Measurements from ENCODE around the gene CARD19.
A peak's percentile ranks its signal among the peaks of the same experiment; 100 is the strongest.

CARD19 gene

DNA sequence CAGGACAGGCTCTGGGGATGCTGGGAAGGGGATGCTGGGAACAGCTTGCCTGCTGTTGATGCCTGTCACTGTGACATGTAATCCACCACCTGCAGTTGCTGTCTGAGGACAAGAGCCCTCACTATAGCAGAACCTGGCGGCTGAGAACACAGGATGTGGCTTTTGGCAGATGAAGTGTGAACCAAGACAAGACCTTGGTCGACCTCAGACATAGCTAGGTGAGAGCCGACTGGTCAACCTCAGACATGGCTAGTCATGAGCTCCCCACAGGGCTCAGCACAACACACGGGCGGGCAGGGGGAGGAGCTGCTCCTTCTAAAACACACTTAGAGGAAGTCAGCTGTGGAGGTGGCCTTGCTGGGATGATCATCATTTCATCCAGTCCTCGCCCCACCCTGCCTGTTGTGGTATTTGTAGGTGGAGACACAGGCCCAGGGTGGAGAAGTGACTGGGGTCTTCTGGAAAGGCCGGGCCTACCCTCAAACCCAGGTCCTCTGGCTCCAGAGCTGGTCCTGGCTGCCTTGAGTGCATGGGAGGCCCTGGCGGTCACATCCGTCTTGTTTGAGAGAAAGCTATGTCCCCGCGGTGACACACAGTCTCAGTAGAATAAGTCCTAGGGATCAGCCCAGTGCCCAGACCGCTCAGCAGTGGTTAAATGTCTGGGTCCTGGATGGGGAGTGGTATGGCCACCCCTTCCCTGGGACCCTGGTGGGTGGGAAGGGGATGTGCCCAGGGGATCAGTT lies 31.5 kb upstream of the CARD19 start:
- DNase-seq (ENCODE audit: low spot score), result no peak

DNA sequence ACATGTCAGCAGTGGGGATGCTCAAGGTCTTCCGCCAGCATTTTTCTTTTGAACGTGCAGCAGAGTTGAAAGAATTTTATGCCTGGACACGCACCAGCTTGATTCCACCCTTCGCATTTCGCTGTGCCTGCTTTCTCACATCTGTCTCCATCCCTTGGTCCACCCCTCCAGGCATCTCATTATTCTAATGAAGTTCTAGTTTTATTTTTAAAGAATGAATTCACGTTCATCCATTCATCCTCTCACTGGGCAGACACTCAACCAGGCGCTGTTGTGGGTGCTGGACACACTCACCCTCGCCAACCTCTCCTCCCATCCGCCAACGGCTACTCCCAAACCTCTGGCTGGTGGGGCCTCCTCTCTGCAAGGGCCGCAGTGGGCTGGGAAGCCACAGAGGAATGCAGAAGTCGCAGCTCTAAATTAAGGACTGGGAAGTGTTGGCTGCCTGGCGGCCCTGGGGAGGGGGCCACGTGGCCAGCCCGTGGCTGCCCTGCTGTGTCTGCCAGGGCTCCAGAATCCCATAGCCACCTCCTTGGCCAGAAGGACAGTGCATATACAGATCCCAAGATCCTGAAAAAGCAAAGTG lies 30.8 kb upstream of the CARD19 start:
- DNase-seq (ENCODE audit: low spot score), result no peak

DNA sequence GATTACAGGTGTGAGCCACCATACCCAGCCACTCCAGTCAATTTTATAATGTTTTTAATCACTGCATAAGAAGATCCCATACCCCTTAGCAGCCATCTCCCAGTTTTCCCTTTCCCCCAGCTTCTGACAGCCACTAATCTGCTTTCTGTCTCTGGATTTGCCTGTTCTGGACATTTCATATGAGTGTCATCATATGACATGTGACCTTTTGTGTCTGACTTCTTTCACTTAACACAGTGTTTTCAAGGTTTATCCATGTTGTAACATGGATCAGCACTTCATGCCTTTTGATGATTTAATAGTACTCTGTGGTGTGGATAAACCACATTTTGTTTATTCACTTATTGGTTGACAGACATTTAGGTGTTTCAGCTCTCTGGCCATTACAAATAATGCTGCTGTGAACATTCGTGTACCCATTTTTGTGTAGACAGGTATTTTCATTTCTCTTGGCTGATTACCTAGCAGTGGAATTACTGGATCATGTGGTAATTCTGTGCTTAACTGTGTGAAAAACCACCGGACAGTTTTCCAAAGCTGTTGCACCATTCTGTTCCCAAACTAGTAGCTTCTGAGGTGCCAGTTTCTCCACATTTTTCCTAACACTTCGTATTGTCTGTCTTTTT lies 28.9 kb upstream of the CARD19 start:
- DNase-seq (ENCODE audit: low spot score), result no peak

DNA sequence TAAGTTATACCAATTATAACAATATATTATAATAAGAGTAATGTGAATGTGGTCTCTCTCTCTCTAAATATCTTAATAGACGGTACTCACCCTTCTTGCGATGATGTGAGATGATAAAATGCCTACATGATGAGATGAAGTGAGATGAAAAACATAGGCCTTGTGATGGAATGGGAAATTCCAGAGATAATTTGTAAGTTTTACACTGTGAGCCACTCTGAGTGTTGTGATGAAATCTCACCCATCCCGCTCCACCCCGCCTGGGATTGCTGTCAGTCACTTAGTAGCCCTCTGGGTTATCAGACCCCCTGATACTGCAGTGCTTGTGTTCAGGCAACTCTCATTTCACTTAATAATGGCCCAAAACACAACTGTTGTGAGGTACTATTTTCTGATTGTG lies 27.1 kb upstream of the CARD19 start:
- no peak for DNase-seq (ENCODE audit: low spot score)

DNA sequence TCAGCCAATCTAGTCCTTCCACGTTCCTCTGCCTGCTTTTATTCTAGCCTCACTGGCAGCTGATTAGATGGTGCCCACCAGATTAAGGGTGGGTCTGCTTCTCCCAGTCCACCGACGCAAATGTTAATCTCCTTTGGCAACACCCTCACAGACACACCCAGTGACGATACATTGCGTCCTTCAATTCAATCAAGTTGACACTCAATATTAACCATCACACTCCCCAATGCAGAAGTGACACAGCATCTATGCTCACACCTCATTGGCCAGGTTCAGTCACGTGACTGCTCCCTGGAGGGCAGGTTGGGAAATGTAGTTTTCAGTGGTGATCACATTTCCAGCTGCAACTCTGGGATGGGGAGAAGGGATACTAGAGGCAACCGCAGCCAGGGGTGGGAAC lies 24.6 kb upstream of the CARD19 start:
- DNase-seq (ENCODE audit: low spot score), result peak; percentile 88

DNA sequence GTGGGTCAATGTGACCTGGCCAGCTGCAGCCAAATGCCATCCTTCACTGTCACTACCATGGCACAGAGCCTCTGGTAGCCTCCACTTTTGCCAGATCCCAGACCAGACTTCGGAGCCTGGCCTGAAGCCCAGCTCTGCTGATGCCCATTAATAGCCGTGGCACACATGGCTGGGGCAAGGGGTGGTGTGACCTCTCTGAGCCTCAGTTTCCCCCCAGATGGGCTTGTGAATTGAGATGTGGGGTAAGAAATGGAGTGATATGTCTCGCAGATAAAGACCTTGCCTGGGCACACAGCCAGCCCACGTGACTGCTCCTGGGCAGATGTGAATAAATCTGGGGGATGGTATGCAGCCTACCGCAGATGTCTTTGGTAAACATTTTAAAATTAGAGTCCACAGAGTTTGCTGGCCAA lies 23.6 kb upstream of the CARD19 start:
- DNase-seq (ENCODE audit: low spot score), result peak; percentile 27

DNA sequence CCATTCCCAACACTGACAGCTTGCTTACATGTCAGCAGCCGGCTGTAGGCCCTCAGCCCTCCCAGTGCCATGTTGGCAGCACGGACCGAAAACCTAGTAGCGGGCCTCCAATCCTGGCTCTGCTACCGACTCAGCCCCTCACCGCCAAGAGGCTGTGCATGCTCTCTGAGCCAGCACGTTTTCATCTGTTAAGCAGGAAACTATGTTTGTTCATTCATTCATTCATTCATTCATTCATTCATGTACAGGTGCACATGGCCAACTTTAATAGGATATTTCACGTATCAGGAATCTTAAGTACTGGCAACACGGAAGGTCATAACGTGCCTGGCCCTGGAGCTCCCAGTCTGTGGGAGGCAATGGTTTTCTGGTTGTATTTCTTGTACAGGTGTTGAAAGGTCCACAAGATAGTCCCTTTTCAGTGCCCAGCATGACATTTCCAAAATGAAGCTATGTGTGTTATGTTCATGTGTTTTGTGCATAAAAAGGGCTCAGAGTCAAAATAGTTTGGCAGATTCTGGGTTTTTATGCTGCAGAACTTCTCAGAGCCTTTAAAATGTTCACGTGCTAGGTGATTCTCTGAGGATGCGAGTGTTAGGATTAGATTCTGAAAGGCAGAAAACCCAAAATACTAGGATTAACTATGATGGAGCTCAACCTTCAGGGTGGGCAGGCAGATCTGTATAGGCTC lies 19.8 kb upstream of the CARD19 start:
- no peak for DNase-seq (ENCODE audit: low spot score)

DNA sequence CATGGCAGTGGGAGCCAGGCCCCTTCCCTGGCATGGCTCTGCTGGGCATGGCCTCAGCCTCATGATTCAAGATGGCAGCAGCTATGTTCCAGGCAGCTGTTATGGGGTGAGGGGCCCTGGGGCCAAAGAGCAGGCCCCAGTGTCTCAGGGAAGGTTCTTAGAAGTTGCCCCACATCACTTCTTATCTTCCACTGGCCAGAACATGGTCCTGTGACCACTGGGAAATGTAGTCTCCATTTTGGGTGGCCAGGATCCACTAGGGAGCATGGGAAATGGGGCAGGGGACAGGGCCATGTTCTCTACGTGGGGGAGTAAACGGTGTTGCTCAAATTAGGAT lies 19.3 kb upstream of the CARD19 start:
- no peak for DNase-seq (ENCODE audit: low spot score)

DNA sequence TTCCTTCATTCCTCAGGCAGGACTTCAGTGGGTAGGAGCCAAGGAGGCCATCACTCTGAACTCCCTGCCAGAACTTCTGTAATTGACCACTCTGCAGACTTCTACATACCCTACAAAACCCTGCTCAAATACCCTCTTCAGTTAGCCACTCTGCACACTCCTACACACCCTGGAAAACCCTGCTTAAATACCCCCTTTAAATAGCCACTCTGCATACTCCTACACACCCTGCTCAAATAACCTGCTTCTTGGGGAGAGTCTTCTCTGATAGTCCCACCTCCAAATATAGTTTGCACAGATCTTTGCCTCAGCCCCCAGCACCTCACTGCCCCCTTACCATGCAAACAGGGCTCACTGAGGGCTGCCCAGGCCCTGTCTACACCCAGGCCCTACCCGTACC lies 18.6 kb upstream of the CARD19 start:
- no peak for DNase-seq (ENCODE audit: low spot score)

DNA sequence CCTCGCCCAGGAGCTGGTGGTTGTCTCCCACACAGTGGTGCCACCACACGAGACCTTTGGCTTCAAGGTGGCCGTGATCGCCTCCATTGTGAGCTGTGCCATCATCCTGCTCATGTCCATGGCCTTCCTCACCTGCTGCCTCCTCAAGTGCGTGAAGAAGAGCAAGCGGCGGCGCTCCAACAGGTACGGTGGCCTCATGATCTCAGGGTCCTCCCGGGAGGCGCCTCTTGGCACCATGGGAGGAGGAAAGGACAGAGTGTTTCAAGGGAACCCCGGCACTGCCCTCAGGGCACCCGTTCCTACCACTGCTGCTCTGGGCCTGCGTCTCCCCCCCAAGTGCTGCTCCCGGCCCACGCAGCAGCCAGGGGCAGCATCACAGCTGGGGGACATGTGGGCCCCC lies 18.2 kb upstream of the CARD19 start:
- no peak for DNase-seq (ENCODE audit: low spot score)

DNA sequence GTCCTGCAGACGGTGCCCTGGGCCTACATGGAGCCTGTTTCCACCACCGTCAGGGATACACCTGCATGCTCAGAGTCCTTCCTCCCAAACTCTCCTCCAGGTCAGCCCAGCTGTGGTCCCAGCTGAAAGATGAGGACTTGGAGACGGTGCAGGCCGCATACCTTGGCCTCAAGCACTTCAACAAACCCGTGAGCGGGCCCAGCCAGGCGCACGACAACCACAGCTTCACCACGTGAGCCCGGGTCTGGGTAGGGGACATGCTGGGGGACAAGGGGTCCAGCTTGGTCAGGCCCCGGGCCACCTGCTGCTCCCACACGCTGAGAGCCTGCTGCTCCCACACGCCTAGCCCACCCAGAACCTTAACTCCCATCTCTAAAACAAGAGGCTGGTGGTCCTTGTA lies 16.6 kb upstream of the CARD19 start:
- no peak for DNase-seq (ENCODE audit: low spot score)

DNA sequence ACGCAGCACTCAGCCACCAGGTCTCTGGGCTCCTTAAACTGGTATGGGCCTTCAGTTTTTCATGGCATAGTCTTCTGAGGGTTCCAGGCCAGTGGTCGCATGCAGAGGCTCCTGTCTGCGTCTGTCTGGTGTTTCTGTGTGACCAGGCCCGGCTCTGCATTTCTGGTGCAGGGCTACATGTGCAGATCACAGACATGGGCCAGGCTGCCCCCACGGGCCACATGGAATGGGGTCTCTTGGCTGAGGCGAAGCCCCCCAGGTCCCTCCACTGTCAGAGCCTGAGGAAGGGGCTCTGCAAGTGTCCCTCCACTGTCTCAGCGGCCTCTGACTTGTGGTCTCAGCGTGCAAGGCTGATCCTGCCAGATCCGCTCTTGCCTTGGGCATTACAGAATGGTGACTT lies 15.6 kb upstream of the CARD19 start:
- no peak for DNase-seq (ENCODE audit: low spot score)

DNA sequence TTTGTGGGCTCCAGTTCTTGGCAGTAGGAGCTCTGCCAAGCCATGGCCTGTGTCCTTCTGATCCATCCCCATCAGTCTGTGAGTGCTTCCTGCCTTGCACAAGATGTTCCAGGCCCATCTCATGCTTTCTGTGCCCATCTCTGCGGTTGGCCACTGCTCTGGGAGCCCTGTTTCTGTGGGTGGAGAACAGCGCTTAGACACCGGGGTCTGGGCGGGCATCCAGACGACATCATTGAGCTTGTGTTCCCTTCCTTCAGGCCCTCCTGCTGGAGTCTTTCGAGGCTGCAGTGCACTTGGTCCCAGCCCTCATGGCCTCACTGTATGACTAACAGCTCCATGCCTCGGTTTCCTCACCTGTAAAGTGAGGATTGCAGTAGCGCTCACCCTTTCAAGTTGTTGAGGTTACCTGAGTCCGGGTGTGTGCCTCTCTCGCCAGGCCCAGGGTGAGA lies 14.9 kb upstream of the CARD19 start:
- DNase-seq (ENCODE audit: low spot score), result no peak

DNA sequence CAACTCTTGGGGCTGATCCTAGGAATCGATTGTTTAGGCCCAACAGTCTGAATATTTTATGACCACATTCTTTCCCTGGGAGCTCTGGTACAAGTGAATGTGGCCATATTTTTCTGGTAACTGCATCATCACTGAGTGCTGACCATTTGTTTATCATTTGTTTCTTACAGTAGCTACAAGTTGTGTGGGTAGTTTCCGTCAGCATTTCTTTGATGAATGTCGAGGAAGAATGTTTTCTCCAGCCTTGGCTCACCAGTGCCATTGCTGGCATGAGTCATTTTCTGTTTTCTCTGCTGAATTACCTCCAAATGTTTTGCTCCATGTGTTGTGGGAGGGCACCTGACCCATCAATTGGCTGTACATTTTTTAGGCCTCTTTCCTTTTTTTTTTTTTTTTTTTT lies 14.1 kb upstream of the CARD19 start:
- no peak for DNase-seq (ENCODE audit: low spot score)

DNA sequence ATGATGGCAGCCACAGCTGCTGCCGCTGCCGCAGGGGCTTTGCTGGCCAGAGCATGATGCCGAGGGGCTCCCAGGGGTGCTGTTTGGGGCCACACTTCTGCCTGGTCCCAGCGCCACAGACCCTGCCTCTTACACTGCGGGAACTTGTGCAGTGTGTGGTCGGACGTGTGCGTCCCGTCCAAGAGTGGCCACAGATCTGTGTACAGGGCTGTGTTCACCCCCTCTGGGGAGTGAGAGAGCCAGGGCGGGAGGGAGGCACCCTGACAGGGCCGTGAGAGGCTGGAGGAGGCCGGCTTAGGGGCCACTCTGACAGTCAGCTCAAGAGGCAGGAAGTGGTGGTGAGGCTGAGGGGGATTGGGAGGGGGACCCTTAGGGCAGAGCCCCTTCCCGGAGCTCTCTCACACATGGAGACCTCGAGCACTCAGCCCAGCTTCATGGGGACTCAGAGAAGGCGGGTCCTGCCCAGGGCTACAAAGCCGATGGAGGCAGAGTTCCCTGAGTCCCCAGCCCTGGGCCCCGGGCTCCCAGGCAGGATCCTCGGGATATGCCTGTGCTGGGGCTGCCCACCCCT lies 13.1 kb upstream of the CARD19 start:
- no peak for DNase-seq (ENCODE audit: low spot score)

DNA sequence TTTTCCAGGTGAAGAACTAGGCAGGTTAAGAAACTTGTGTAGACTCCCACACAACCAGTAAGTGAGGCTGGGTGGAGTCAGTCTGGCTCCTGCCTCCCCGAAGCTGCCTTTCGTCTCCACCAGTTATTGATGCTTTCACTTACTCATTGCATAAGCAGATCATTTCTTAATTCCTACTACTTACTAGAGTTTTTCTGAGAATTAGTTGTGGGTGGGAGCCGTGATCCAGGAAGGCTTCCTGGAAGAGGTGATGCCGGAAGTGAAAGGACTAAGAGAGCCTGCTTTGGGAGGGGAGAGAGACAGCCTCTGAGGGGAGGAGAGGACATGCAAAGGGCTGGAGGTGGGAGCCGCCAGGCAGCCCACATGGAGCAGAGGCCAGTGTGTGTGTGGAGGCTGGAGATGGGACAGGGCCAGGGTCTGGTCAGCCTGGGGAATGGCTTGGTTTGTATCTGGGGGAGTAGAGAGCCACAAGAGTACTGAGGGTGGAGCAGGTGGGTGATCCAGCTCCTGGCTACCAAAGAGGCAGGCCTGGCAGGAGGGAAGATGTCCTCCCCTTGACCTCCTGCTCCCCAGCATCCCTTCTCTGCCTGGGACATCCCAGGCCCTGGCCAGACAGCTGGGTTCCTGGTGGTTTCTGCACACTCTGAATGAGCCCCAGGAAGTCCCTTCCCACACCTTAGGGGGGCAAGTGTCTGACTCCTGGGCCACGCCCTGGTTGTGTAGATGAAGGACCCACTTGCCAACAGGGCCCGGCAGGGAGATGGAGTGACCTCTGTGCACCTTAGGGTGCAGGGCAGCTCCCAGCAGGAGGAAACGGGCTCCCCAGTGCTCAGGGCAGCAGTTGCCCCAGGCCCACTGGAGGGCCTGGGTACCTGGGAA lies 12.2 kb upstream of the CARD19 start:
- DNase-seq (ENCODE audit: low spot score), result no peak

DNA sequence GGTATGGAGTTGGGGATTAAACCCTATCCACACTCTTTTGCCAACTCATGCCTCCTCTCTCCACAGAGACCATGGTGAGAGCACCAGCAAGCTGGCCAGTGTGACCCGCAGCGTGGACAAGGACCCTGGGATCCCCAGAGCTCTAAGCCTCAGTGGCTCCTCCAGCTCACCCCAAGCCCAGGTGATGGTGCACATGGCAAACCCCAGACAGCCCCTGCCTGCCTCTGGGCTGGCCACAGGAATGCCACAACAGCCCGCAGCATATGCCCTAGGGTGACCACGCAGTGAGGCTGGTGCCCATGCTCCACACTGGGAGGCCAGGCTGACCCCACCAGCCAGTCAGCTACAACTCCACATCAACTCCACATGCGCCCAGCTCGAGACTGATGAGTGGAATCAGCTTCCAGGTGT lies 11.5 kb upstream of the CARD19 start:
- DNase-seq (ENCODE audit: low spot score), result no peak

DNA sequence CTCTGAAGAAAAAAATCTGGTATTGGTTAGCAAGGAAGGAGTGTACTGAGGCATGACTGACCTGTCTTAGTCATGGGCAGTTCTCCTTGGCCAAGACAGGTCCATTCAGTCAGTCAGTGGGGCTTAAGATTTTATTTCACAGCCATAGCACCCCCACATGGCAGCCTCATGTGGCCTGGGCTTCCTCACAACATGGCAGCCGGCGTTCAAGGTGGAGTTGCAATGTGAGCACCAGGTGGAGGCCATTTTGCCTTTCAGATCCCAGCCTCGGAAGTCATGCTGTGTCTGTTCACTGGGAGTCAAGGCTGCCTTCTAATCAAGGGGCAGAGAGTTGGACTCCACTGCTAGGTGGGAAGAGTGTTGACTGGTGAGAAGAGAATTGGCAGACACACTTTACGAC lies 10.3 kb upstream of the CARD19 start:
- no peak for DNase-seq (ENCODE audit: low spot score)

DNA sequence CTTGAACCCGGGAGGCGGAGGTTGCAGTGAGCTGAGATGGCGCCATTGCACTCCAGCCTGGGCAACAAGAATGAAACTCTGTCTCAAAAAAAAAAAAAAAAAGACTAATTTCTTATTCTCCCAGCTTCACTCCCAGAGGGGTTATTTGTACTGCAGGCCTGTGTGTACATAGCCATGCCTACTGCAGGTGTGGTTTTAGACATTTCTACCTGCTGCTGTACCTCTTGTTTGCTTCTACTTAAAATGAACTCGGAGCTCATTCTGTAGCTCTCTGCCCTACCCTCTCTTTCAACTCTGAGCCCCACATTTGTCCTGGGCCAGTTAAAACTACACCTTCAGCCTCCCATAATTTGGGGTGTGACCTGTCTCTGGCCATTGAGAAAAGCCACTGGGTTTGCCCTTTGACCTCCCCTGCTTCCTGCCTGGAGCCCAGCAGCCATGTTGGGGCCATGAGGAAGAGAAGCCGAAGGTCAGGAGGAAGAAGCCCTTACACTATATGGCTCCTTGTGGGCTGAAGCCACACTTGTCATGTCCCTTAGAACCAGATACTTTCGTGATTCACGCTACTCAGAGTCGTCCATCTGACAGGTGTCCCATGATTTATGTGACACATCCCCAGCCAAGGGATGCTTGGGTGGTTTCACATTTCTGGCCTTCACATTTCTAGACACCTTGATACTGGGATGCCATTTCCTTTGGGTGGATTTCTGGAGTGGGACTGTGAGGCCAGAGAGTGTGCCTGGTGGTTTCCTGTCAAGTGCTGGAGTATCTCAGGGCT lies 9.4 kb upstream of the CARD19 start:
- DNase-seq (ENCODE audit: low spot score), result no peak

DNA sequence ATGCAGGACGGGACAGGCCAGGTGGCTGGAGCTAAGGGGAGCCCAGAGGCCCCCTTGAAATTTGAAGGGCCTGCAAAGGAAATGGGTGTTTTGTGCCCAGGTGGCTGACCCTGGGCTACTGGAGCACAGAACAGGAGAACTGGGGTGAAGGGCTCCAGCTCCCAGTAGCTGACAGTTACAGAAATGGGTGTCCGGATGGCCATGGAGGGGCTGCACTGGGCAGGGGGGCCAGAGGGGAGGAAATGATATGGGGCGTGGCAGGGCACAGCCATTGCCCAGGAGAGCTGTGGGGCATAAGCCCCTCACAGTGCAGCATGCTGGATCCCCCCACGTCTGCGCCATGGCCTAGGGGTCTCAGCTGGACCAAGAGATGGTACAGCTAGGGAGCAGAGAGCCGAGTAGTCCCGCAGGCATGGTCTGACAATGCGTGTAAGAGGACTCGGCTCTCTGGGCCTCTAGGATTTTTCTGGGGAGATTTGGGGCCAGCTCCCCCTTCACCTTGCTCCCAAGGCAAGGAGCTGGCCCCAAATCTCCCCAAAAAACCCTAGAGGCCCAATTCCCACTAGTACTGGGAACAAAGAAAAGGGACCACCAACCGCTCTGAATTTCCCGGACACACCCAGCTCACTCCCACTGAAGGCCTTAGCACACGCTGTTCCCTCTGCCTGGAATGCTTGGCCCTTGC lies 7.9 kb upstream of the CARD19 start:
- DNase-seq (ENCODE audit: low spot score), result no peak

DNA sequence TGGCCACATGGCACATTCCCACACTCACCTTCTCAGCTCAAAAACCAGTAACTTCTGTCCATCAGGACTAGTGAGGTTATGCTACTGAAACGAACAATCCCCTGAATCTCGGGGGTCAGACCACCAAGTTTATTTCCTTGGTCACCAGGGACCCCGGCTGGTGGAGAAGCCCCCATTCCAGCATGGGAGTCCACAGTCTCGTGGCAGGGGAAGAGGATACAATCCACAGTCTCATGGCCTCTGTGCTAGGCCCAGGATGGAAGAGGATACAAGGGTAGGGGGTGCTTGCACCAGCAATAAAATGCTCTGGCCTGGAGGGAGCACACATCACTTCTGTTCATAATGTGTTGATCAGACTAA lies 7.4 kb upstream of the CARD19 start:
- no peak for DNase-seq (ENCODE audit: low spot score)
